ENCODE data around the gene LPIN3.

DNA sequence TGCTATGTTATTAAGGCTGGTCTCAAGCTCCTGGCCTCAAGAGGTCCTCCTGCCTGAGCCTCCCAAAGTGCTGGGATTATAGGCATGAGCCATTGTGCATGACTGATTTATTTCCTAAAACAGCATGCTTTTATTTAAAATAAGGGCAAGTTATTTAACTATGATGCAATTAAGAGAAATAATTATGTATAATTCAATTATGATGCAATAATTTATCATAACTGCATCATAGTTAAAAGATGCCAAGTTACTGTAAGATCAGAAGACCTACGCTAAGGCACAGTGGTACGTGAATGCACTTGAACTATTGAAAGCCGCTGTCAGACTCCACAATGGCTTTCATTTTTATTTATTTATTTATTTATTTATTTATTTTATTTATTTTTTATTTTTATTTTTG is 50.3 kb downstream of the LPIN3 start:
- TF ChIP-seq, protein P1, sequence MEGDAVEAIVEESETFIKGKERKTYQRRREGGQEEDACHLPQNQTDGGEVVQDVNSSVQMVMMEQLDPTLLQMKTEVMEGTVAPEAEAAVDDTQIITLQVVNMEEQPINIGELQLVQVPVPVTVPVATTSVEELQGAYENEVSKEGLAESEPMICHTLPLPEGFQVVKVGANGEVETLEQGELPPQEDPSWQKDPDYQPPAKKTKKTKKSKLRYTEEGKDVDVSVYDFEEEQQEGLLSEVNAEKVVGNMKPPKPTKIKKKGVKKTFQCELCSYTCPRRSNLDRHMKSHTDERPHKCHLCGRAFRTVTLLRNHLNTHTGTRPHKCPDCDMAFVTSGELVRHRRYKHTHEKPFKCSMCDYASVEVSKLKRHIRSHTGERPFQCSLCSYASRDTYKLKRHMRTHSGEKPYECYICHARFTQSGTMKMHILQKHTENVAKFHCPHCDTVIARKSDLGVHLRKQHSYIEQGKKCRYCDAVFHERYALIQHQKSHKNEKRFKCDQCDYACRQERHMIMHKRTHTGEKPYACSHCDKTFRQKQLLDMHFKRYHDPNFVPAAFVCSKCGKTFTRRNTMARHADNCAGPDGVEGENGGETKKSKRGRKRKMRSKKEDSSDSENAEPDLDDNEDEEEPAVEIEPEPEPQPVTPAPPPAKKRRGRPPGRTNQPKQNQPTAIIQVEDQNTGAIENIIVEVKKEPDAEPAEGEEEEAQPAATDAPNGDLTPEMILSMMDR (IDR thresholded peaks at IDR 0.05 in 2 of 3, conservative IDR thresholded peaks at IDR 0.05 in 1 of 3; ENCODE audit: borderline replicate concordance in 1 of 3, insufficient read depth in 1 of 3, low read depth in 2 of 3, low read length in 2 of 3): no peak
- no peak for TF ChIP-seq POLR2AphosphoS5 (IDR thresholded peaks at IDR 0.05; ENCODE audit: low read depth, low read length)
